ENCODE measurements around the gene ABAT. TPM values are rescaled to one million over a fixed set of nuclear protein-coding genes. Genes with fewer than 3 reads are reported as not detected.
A peak's percentile ranks its signal among the peaks of the same experiment; 100 is the strongest.

ABAT gene
- total RNA-seq (2014; rRNA removed; shearing (Covaris generic)) = 0.53 and 0.92 TPM in 2 replicates
- 0.95 and 1.2 TPM in 2 replicates for polyA plus RNA-seq (2015; cell fraction: cytosol; rRNA removed)
- polyA plus RNA-seq (2015; cell fraction: nucleus; rRNA removed) = 1.0 and 1.4 TPM in 2 replicates

DNA sequence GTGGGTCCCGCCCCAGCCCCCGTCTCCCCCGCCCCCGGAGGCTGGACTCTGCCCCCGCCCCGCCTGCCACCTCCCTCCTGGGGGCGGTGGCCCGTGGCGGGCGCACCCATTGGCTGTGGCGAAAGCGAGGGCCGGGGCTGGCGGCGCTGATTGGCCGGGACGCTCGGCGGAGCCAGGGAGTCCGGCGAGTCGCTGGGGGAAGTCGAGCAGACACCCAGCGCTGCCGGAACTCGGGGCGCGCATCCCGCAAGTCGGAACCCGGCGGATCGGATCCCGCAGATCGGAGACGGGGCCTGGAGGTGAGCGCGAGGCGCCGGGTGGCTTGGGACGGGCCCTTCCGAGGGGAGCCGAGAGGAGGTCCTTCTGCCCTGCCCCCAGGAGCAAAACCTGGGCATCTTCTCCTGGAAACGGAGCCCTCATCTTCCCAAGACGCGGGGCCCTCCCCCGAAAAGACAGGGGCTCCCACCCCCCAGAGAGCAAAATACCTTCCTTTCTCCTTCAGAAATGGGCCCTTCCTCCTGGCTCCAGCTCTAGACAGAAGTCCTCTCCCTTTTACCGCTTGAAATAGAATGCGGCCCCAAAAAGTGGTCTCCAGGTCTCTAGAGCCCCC lies at the start of gene ABAT:
TSS of gene ABAT (plus strand) at position 205 of the 610 bp plus-strand sequence. CDS start 61,123 bp downstream, outside the sequence.
- in situ Hi-C loops (cut with HindIII; ENCODE audit: low pct_unique_long_range_greater_than_20kb, low sequenced_read_pairs) = no loop called here
- peak; percentile 72 for DNase-seq (ENCODE audit: low read depth, low spot score)

- DNase-seq (ENCODE audit: low read depth, low spot score) = no peak
- in situ Hi-C loops (cut with HindIII; ENCODE audit: low pct_unique_long_range_greater_than_20kb, low sequenced_read_pairs) = no loop called here
These were observed 48.8 kb upstream of the ABAT start for GRCh38 chr16:8625491-8626087.

DNA sequence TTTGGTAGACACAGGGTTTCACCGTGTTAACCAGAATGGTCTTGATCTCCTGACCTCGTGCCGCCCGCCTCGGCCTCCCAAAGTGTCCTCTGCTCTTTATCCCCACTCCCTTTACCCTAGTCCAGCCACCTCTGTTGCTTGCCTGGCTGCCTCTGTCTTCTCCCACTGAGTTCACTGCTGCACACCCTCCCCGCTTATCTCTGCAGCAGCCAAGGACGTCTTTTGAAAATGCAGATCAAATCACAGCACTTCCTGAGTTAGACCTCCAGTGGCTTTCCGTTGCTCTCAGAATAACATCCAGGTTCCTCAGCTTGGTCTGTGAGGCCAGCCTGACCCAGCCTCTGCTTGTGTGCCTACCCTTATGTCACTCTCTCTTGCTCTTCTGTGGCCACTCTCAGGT lies 47.5 kb upstream of the ABAT start:
- no peak for DNase-seq (ENCODE audit: low read depth, low spot score)
- in situ Hi-C loops (cut with HindIII; ENCODE audit: low pct_unique_long_range_greater_than_20kb, low sequenced_read_pairs) = no loop called here

DNA sequence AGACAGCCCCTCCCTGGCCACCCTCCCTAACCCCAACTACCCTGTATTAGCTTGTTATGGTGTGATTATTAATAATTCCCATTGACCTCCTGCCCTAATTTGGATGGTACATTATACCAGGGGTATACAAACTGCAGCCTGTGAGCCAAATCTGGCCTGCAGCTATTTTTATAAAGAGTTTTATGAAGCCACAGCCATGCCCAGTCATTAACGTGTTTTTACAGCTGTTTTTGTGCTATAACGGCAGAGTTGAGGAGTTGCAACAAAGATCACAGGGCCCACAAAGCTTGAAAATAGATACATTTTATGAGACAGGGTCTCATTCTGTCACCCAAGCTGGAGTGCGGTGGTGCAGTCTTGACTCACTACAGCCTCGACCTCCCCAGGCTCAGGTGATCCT lies 47.0 kb upstream of the ABAT start:
- no peak for DNase-seq (ENCODE audit: low read depth, low spot score)
- in situ Hi-C loops (cut with HindIII; ENCODE audit: low pct_unique_long_range_greater_than_20kb, low sequenced_read_pairs) = no loop called here

DNA sequence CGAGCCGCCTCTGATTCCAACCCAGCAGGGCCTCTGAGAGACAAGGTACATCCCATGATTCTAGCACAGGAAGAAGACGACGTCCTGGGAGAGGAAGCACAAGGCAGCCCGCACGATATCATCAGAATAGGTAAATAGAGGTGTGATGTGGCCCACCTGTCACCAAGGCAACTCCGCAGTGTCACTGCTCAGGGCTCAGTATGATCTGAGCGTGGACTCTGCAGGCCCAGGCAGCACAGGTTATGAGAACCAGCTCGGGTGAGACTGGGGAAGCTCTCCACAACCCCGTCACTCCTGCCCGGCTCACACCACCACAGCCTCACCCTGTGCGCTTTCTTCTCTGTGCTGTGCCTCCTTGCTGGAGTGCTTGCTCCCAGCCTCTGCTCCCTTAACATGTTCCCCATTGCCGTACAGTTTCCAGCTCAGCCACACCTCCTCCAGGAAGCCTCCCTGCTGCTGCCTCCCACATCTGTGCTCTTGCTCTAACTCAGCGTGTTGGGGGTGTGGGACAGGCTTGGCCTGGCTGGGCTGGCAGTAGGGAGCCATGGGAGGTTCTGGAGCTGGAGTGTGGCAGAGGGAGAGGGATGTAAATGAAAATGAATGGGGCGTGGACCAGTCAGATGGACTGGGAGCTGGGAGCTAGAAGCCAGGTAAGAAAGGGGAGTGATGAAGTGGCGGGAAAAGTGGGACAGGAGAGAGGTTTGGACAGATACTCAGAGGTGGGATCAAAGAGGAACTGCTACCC lies 45.3 kb upstream of the ABAT start:
- no peak for DNase-seq (ENCODE audit: low read depth, low spot score)
- in situ Hi-C loops (cut with HindIII; ENCODE audit: low pct_unique_long_range_greater_than_20kb, low sequenced_read_pairs) = no loop called here

- in situ Hi-C loops (cut with HindIII; ENCODE audit: low pct_unique_long_range_greater_than_20kb, low sequenced_read_pairs) = no loop called here
- DNase-seq (ENCODE audit: low read depth, low spot score) = no peak
These were observed 44.0 kb upstream of the ABAT start for GRCh38 chr16:8630255-8630953.

DNA sequence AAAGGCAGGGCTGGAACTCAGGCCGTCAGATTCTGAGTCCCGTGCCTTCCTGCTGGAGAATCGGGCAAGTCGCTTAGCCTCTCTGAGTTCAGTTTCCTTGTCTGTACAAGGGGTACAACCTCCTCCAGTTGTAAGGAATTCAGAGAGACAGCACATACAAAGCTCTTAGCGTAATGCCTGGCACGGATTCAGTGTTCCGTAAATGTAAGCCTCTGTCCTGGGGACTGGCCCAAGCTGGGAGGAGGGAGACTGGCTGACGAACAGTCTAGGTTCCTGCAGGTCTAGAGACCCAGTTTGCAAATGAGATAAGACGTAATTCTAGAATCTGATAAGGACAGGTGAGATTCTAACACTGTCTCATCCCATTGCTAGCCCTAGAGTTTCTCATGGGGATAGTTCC lies 43.0 kb upstream of the ABAT start:
- in situ Hi-C loops (cut with HindIII; ENCODE audit: low pct_unique_long_range_greater_than_20kb, low sequenced_read_pairs) = no loop called here
- DNase-seq (ENCODE audit: low read depth, low spot score) = no peak

DNA sequence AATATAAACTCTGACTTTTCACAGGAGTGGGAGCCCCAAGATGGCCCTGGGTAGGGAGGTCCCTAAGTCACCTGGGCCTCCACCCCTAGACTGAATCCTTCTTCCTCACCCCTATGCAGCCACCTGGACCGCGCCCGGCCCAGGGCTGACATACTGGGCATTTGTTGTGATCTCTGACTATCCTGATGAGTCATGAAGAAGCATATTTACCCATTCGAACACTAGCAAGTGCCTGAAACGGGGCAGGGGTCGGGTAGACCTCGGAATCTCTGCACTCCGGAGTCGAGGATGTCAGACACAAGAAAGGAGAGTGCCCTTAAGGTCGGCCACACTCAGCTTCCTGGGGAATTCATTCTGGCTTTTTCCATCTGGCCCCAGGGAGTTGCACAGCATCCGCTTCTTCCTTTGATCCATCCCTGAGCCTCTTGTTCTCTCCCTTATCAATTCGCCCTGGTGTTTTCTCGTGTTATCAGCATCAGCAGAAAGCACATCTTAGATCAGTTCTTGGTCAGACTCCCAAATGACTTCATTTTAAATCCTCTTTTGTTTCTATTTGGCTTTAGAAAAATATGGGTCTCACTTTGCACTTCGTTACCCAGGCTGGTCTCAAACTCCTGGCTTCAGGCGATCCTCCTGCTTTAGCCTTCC lies 42.5 kb upstream of the ABAT start:
- no peak for DNase-seq (ENCODE audit: low read depth, low spot score)
- in situ Hi-C loops (cut with HindIII; ENCODE audit: low pct_unique_long_range_greater_than_20kb, low sequenced_read_pairs) = no loop called here

- in situ Hi-C loops (cut with HindIII; ENCODE audit: low pct_unique_long_range_greater_than_20kb, low sequenced_read_pairs) = no loop called here
These were observed 41.7 kb upstream of the ABAT start for GRCh38 chr16:8632675-8633182.

DNA sequence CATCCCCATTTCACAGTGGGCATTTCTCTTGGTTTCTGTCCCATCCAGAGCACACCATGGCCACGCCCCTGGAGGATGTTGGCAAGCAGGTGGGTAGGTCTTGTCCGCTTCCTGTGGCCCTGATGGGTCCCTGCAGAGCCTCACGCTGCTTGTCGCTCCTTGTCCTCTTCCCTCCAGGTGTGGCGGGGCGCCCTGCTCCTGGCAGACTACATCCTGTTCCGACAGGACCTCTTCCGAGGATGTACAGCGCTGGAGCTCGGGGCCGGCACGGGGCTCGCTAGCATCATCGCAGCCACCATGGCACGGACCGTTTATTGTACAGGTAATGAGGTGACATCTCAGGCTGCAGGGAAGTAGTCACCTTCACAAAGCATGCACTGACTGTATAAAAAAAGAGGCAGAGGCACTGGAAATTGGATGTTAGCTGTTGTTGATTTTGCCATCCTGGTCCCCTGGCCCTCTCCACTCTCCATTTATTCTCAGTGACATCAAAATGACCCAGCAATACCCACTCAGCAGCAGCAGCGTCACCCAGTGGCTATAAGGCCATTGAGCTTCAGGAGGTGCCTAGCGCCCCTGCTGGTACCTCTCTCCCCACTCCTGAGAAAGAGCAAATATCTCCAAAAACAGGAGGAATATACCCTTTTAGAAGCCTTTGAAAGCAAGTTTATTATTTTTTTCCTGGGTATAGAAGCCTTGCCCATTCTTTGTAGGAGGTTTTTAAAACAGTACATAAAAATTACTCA lies 39.3 kb upstream of the ABAT start:
- in situ Hi-C loops (cut with HindIII; ENCODE audit: low pct_unique_long_range_greater_than_20kb, low sequenced_read_pairs) = no loop called here
- DNase-seq (ENCODE audit: low read depth, low spot score) = peak; percentile 75

More at GRCh38 chr16:8632675-8633182, 41.7 kb upstream of the ABAT start:
- no peak for DNase-seq (ENCODE audit: low read depth, low spot score)

GRCh38 chr16:8639694-8640093 lies 34.7 kb upstream of the ABAT start:
- in situ Hi-C loops (cut with HindIII; ENCODE audit: low pct_unique_long_range_greater_than_20kb, low sequenced_read_pairs) = no loop called here

GRCh38 chr16:8641671-8642070 lies 32.7 kb upstream of the ABAT start:
- DNase-seq (ENCODE audit: low read depth, low spot score) = no peak
- in situ Hi-C loops (cut with HindIII; ENCODE audit: low pct_unique_long_range_greater_than_20kb, low sequenced_read_pairs) = no loop called here

More at GRCh38 chr16:8639694-8640093, 34.7 kb upstream of the ABAT start:
- no peak for DNase-seq (ENCODE audit: low read depth, low spot score)

GRCh38 chr16:8642146-8642545 lies 32.3 kb upstream of the ABAT start:
- in situ Hi-C loops (cut with HindIII; ENCODE audit: low pct_unique_long_range_greater_than_20kb, low sequenced_read_pairs) = no loop called here
- DNase-seq (ENCODE audit: low read depth, low spot score) = no peak

DNA sequence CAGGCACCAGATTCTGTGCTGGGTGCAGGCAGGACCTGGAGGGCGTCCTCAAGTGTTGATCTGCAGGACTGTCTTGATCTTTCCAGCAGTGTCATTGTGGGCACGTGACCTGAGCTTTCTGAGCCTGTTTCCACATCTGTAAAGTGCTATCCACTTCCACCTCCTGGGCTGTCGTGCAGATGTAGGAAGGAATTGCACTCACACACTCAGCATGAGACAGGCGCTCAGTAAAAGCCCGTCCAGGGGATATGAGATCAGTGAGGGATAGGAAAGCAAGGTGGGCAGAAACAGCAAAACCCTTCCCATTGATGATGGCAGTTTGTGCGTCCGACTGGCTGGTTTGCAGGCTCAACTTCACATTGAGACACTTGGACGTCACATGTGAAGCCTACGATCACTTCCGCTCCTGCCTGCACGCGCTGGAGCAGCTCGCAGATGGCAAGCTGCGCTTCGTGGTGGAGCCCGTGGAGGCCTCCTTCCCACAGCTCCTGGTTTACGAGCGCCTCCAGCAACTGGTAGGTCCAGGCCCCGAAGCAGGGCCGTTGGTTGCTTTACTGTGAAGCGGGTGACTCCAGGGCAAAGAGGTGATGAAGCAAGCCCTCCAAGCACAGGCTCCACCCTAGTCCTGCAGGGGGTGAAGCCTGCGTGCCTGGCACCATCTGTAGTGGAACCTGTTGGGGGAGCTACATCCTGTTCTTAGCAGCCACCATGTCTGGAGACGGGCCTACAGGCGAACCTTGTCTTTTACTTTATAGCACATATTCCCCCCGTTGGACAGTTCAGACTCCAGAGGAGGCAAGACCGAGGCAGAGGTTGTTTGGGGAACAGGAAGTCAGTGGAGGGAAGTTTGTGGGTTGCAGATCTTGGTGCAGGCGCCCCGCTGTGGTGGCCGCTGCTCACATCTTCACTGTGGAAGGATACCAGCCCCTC lies 29.9 kb upstream of the ABAT start:
- DNase-seq (ENCODE audit: low read depth, low spot score) = no peak
- in situ Hi-C loops (cut with HindIII; ENCODE audit: low pct_unique_long_range_greater_than_20kb, low sequenced_read_pairs) = no loop called here

- in situ Hi-C loops (cut with HindIII; ENCODE audit: low pct_unique_long_range_greater_than_20kb, low sequenced_read_pairs) = no loop called here
- no peak for DNase-seq (ENCODE audit: low read depth, low spot score)
These were observed 29.3 kb upstream of the ABAT start for GRCh38 chr16:8645141-8645521.

DNA sequence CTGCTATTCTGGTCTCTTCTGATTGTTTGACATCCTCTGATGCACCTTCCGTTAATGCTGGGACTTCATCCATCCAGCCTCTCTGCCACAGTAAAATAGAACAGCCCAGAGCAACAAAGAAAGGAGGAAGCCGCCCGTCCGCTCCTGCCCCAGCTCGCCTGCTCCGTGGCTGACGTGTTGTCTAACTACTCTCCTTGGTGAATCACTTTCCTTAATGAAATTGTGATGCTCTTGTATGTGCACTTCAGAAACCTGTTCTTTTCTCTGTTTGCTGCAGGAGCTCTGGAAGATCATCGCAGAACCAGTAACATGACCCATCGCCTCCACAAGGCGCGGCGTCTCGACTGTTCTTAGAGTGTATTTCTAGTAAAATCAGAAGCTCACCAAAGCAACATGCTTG lies 28.6 kb upstream of the ABAT start:
- in situ Hi-C loops (cut with HindIII; ENCODE audit: low pct_unique_long_range_greater_than_20kb, low sequenced_read_pairs) = no loop called here
- DNase-seq (ENCODE audit: low read depth, low spot score) = no peak
